ENCODE results near the gene SNN.

SNN gene

DNA sequence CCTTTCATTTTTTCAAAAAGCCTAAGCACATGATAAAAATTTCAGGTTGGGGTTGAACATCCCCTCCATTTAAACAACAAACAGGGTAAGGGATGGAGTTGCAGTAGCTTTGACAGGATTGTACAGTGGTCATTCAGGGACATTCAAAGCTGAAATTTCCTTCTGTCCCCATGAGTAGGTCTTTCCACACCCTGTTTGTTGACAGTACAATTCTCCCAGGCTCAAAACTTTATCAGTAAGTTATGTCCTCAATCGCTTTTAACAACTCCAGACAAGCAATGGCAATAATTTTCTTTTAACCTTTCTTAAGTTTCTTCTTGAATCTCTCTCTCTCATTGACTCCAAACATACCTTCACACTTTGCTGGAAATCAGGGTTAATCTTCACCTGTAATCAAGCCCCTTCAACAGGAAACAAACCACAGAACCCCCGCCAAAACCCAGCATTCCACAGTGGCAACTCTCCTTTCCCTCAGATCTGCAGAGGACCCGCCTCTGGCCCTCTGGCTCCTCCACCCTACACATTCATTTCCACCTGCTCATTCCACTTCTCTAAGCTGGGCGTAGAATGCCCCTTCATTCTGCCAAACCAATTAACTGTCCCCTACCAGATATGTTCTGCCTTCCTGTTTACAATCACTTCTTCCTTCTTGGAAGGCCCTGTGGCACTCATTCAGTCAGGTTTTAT, 53.7 kb downstream of the SNN start:
- Mint-ChIP-seq H3K4me1 (no peaks in the 10 kb centered on the region), H3K27me3 (no peaks in the 10 kb centered on the region), H3K9me3 (no peaks in the 10 kb centered on the region), H3K27ac (no peak overlapping the region), H3K36me3 (peaks cover 41% of the 10 kb centered on the region), H3K4me3 (no peak overlapping the region)
- DNase-seq = no peak
- CTCF ChIA-PET = interaction anchor here (0.9 to 1.4 kb wide), 3 partner anchors 8 to 758 kb away, joined by 3 to 4 read pairs (median 3); no protein-coding TSS in a partner anchor

DNA sequence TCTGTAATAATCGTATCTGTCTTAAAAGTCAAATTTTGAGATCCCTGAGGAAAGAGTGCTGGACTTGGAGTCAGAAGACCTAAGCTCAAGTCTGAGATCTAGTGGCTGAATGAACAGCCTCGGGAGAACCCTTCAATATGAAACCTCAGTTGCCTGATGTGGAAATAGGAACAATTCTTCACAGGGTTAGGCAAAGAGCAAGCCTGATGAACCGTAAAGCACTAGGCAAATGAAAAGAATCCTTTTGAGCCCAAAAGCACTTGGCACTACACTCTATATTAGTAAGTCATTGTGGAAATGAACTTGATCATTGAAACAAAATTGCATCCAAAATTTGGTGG, 54.2 kb downstream of the SNN start:
- Mint-ChIP-seq H3K9me3 (no peaks in the 10 kb centered on the region), H3K36me3 (peaks cover 43% of the 10 kb centered on the region), H3K4me1 (no peaks in the 10 kb centered on the region), H3K27ac (no peak overlapping the region), H3K4me3 (no peak overlapping the region), H3K27me3 (no peaks in the 10 kb centered on the region)
- no peak for DNase-seq
- CTCF ChIA-PET = interaction anchor here (0.9 to 1.4 kb wide), 3 partner anchors 9 to 758 kb away, joined by 3 to 4 read pairs (median 3); no protein-coding TSS in a partner anchor

DNA sequence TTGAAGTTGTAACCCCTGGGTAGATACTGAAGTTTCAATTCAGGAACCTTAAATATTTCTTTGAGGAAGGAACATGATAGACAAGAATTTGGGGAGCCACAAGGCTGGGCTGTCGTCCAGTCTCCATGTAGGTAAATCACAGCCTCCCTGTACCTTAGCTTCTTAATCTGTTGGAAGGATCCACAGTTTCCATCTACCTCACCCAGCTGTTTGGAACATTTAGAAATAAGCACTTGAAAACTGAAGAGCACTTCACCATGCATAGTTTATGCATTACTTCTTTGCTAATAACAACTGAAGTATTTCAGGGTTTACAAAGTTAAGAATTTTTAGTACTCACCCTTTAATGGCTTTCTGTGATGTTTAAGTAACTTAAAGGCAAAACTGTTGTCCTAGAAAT, 57.2 kb downstream of the SNN start:
- Mint-ChIP-seq H3K9me3 (no peaks in the 10 kb centered on the region), H3K4me1 (peaks cover 20% of the 10 kb centered on the region), H3K36me3 (peaks cover 63% of the 10 kb centered on the region), H3K27me3 (no peaks in the 10 kb centered on the region), H3K4me3 (no peak overlapping the region), H3K27ac (no peak overlapping the region)
- CTCF ChIA-PET = interaction anchor here (2.5 kb wide), 1 partner anchor 10 kb away, joined by 9 read pairs; no protein-coding TSS in a partner anchor
- DNase-seq = no peak

DNA sequence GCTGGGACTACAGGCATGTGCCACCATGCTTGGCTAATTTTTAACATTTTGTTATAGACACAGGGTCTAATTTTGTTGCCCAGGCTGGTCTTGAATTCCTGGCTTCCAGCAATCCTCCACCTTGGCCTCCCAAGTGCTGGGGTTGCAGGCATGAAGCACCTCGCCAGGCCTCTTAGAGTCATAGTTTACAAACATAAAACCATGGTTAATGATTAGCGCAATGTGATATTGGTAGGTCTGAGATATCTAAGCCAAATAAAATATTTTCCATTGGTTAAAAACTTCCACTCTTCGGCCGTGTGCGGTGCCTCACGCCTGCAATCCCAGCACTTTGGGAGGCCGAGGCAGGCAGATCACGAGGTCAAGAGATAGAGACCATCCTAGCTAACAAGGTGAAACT, 57.8 kb downstream of the SNN start:
- peaks cover 62% of the 10 kb centered on the region for H3K36me3 Mint-ChIP-seq
- H3K9me3 Mint-ChIP-seq = no peaks in the 10 kb centered on the region
- CTCF ChIA-PET = interaction anchor here (2.5 kb wide), 1 partner anchor 11 kb away, joined by 9 read pairs; no protein-coding TSS in a partner anchor
- H3K4me1 Mint-ChIP-seq = peaks cover 21% of the 10 kb centered on the region
- H3K27me3 Mint-ChIP-seq = no peaks in the 10 kb centered on the region
- no peak for DNase-seq
- no peak overlapping the region for H3K27ac Mint-ChIP-seq
- H3K4me3 Mint-ChIP-seq = no peak overlapping the region

DNA sequence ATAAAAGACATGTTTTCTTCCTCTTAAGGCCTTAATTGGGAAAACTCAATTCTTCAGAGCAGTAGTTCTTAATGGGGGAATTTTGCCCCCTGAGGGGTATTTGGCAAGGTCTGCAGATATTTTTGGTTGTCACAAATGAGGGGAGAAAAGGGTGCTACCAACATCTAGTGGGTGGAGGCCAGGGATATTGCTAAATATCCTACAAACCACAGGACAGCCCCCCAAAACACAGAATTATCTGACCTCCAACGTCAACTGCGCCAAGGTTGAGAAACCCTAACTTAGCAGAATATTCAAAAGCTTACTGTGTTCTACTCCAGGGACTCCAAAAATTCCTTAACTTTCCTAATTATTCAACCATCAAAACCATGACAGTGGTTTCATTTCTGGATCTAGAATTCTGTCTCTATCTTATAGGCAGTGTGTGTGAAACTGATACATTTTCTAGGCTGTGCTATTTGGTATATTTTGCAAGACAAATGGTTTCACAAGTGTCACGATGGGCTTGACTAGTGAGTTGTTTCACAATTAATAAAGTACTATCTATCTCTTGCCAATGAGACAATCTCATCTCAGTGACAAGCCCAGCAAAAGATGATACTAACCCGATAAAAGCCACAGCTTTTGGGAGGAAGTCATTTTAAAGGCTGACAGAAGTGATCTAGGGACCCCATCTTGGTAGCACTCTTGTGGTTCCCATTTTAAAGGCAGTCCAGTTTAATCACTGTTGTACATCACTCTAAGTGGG, 59.7 kb downstream of the SNN start:
- Mint-ChIP-seq H3K27ac (no peak overlapping the region), H3K36me3 (peaks cover 63% of the 10 kb centered on the region), H3K9me3 (no peaks in the 10 kb centered on the region), H3K4me1 (peaks cover 21% of the 10 kb centered on the region), H3K4me3 (no peak overlapping the region), H3K27me3 (no peaks in the 10 kb centered on the region)
- CTCF ChIA-PET = no interaction called here
- no peak for DNase-seq

Measured in activated naive CD4-positive, alpha-beta T cell treated with anti-CD3 and anti-CD28 coated beads, Interleukin-2, amount 10 ng/mL, durations not matched to agents 7 days and 5 days (primary cell).